HEK293 (cell line): ENCODE measurements around the gene CRTC2.

Source experiments
- ATF2 ChIP-seq: fragments of 450-650 bp; formaldehyde crosslinking; IDR thresholded peaks from 2 replicates; pipeline ENCODE4 v1.5.1; 2016; ENCODE audit warnings: missing biosample characterization, missing genetic modification characterization, low read depth
- CTCF ChIP-seq: fragments of 450-650 bp; formaldehyde crosslinking; IDR thresholded peaks from 2 replicates; pipeline ENCODE4 v1.5.1; 2016; ENCODE audit warnings: missing biosample characterization, missing genetic modification characterization
- IKZF3 ChIP-seq: fragments of 450-650 bp; IDR thresholded peaks from 2 replicates; pipeline ENCODE4 v1.5.0; 2018; ENCODE audit warnings: missing biosample characterization, mild to moderate bottlenecking, missing genetic modification characterization, moderate library complexity
- PATZ1 ChIP-seq: fragments of 450-650 bp; formaldehyde crosslinking; IDR thresholded peaks from 2 replicates; pipeline ENCODE4 v1.5.1; 2016; ENCODE audit warnings: missing biosample characterization, missing genetic modification characterization
- PRDM4 ChIP-seq: fragments of 450-650 bp; formaldehyde crosslinking; IDR thresholded peaks from 2 replicates; pipeline ENCODE4 v1.5.1; 2017; ENCODE audit warnings: missing biosample characterization, missing genetic modification characterization
- SP3 ChIP-seq: fragments of 450-650 bp; formaldehyde crosslinking; IDR thresholded peaks from 2 replicates; pipeline ENCODE4 v1.5.1; 2016; ENCODE audit warnings: missing biosample characterization, missing genetic modification characterization
- ZBTB17 ChIP-seq: fragments of 450-650 bp; formaldehyde crosslinking; IDR thresholded peaks from 2 replicates; pipeline ENCODE4 v1.5.1; 2016; ENCODE audit warnings: missing biosample characterization, missing genetic modification characterization
- ZBTB20 ChIP-seq: fragments of 450-650 bp; formaldehyde crosslinking; IDR thresholded peaks from 2 replicates; pipeline ENCODE4 v1.5.1; 2016; ENCODE audit warnings: missing biosample characterization, missing genetic modification characterization
- ZBTB26 ChIP-seq: fragments of 450-650 bp; formaldehyde crosslinking; optimal IDR thresholded peaks from 2 replicates; pipeline ENCODE3; 2016; ENCODE audit warnings: missing biosample characterization, mild to moderate bottlenecking, missing genetic modification characterization
- ZBTB8A ChIP-seq: fragments of 450-650 bp; formaldehyde crosslinking; IDR thresholded peaks from 2 replicates; pipeline ENCODE4 v1.5.1; 2016; ENCODE audit warnings: missing biosample characterization, missing genetic modification characterization
- ZNF10 ChIP-seq: fragments of 450-650 bp; formaldehyde crosslinking; IDR thresholded peaks from 2 replicates; pipeline ENCODE4 v1.5.1; 2017; ENCODE audit warnings: missing biosample characterization, missing genetic modification characterization
- ZNF146 ChIP-seq: fragments of 450-650 bp; formaldehyde crosslinking; IDR thresholded peaks from 2 replicates; pipeline ENCODE4 v1.5.1; 2016; ENCODE audit warnings: missing biosample characterization, missing genetic modification characterization
- ZNF2 ChIP-seq: fragments of 450-650 bp; formaldehyde crosslinking; IDR thresholded peaks from 2 replicates; pipeline ENCODE4 v1.5.1; 2016; ENCODE audit warnings: missing biosample characterization, missing genetic modification characterization
- ZNF335 ChIP-seq: fragments of 450-650 bp; formaldehyde crosslinking; conservative IDR thresholded peaks from 2 replicates; pipeline ENCODE4 v1.5.1; 2016; ENCODE audit warnings: missing biosample characterization, missing genetic modification characterization
- ZNF341 ChIP-seq: fragments of 450-650 bp; formaldehyde crosslinking; IDR thresholded peaks from 2 replicates; pipeline ENCODE4; 2016; ENCODE audit warnings: low read depth, missing biosample characterization, missing genetic modification characterization
- ZNF416 ChIP-seq: fragments of 450-650 bp; formaldehyde crosslinking; IDR thresholded peaks from 2 replicates; pipeline ENCODE4 v1.5.1; 2016; ENCODE audit warnings: missing biosample characterization, missing genetic modification characterization
- ZNF558 ChIP-seq: fragments of 450-650 bp; formaldehyde crosslinking; IDR thresholded peaks from 2 replicates; pipeline ENCODE4 v1.5.1; 2016; ENCODE audit warnings: missing biosample characterization, missing genetic modification characterization
- ZNF580 ChIP-seq: fragments of 450-650 bp; formaldehyde crosslinking; IDR thresholded peaks from 2 replicates; pipeline ENCODE4 v1.5.1; 2016; ENCODE audit warnings: missing biosample characterization, missing genetic modification characterization
- ZNF623 ChIP-seq: fragments of 450-650 bp; formaldehyde crosslinking; IDR thresholded peaks from 2 replicates; pipeline ENCODE4 v1.5.1; 2016; ENCODE audit warnings: missing biosample characterization, missing genetic modification characterization
- ZNF639 ChIP-seq: fragments of 450-650 bp; formaldehyde crosslinking; IDR thresholded peaks from 2 replicates; pipeline ENCODE4 v1.5.1; 2016; ENCODE audit warnings: missing biosample characterization, missing genetic modification characterization
- ZNF692 ChIP-seq: fragments of 450-650 bp; formaldehyde crosslinking; IDR thresholded peaks from 2 replicates; pipeline ENCODE4 v1.5.1; 2016; ENCODE audit warnings: missing biosample characterization, missing genetic modification characterization
- ZNF707 ChIP-seq: fragments of 450-650 bp; formaldehyde crosslinking; IDR thresholded peaks from 2 replicates; pipeline ENCODE4 v1.5.1; 2016; ENCODE audit warnings: missing biosample characterization, missing genetic modification characterization
- ZNF768 ChIP-seq: fragments of 450-650 bp; formaldehyde crosslinking; IDR thresholded peaks from 2 replicates; pipeline ENCODE4 v1.5.1; 2018; ENCODE audit warnings: missing biosample characterization, mild to moderate bottlenecking, missing genetic modification characterization
- ZSCAN18 ChIP-seq: fragments of 450-650 bp; formaldehyde crosslinking; IDR thresholded peaks from 2 replicates; pipeline ENCODE4 v1.5.1; 2016; ENCODE audit warnings: missing biosample characterization, missing genetic modification characterization
- ZSCAN30 ChIP-seq: fragments of 450-650 bp; IDR thresholded peaks from 2 replicates; pipeline ENCODE4 v1.5.1; 2018; ENCODE audit warnings: missing biosample characterization, mild to moderate bottlenecking, missing genetic modification characterization, moderate library complexity

Gene CRTC2

GRCh38 chr1:153990468-153991150, 32.2 kb upstream of the CRTC2 start, which contains the start of gene RPS27 (continued):
- TF ChIP-seq ZNF639 (tag by site-specific recombination) = peak; percentile 90
- peak; percentile 85 for TF ChIP-seq ZNF341
- TF ChIP-seq CTCF (tag by site-specific recombination) = no peak
- peak; percentile 85 for TF ChIP-seq ATF2
- TF ChIP-seq ZNF335 = peak; percentile 85
- TF ChIP-seq ZNF558 = 0 out of 2 replicates have a peak, but pooled peaks have one; percentile 48
- TF ChIP-seq ZSCAN18 (tag by site-specific recombination) = 0 out of 2 replicates have a peak, but pooled peaks have one; percentile 29
- TF ChIP-seq PRDM4 (tag by site-specific recombination) = 0 out of 2 replicates have a peak, but pooled peaks have one; percentile 16
- no peak for TF ChIP-seq ZNF768 (tag by site-specific recombination)
- TF ChIP-seq ZNF623 = no peak
- no peak for TF ChIP-seq ZNF707 (tag by site-specific recombination)
- peak; percentile 51; the same call in 1 of the 2 replicates for TF ChIP-seq ZNF10 (tag by site-specific recombination)
- peak; percentile 41 for TF ChIP-seq ZBTB26 (tag by site-specific recombination)
- peak; percentile 24; the same call in 1 of the 2 replicates for TF ChIP-seq ZBTB20 (tag by site-specific recombination)
- peak; percentile 72; the same call in 1 of the 2 replicates for TF ChIP-seq ZSCAN30 (tag by site-specific recombination)
- peak; percentile 72 for TF ChIP-seq SP3 (tag by site-specific recombination)
- no peak for TF ChIP-seq ZNF416 (tag by site-specific recombination)
- peak; percentile 57 for TF ChIP-seq ZBTB8A (tag by site-specific recombination)
- peak; percentile 83 for TF ChIP-seq ZBTB17 (tag by site-specific recombination)
- peak; percentile 74 for TF ChIP-seq ZNF692 (tag by site-specific recombination)
- peak; percentile 37; the same call in 1 of the 2 replicates for TF ChIP-seq PATZ1 (tag by site-specific recombination)
- TF ChIP-seq ZNF2 (tag by site-specific recombination) = peak; percentile 95
- TF ChIP-seq ZNF580 (tag by site-specific recombination) = peak; percentile 50
- peak; percentile 20; the same call in 1 of the 2 replicates for TF ChIP-seq ZNF146
- TF ChIP-seq IKZF3 (tag by site-specific recombination) = no peak
